Neural cell (in vitro differentiated cells): ENCODE data around the gene GRAP2. TPM values are rescaled to one million over a fixed set of nuclear protein-coding genes. Genes with fewer than 3 reads are reported as not detected.
A peak's percentile ranks its signal among the peaks of the same experiment; 100 is the strongest.

Experiments
- H2AFZ ChIP-seq: fragments of 200-600, 300-800 bp; sonication (generic), shearing (Covaris generic); 2 replicates; pipeline ENCODE4 v1.6.0; 2014; ENCODE audit warnings: low read depth, mild to moderate bottlenecking, antibody characterized with exemption, low read length, moderate library complexity
- H3F3A ChIP-seq: fragments of 200-600 bp; shearing (Covaris generic); 2 replicates; pipeline ENCODE4 v1.6.1; 2016; ENCODE audit warnings: mild to moderate bottlenecking, moderate library complexity, mixed read lengths, antibody characterized with exemption, low read length; ENCODE audit not compliant: insufficient read depth, poor library complexity, severe bottlenecking
- H3K27ac ChIP-seq: fragments of 200-600, 300-800 bp; sonication (generic), shearing (Covaris generic); 2 replicates; pipeline ENCODE4 v1.5.1; 2014; ENCODE audit warnings: mild to moderate bottlenecking, low read length, moderate library complexity
- H3K27me3 ChIP-seq: fragments of 300-800, 200-600 bp; sonication (generic), shearing (Covaris generic); 2 replicates; pipeline ENCODE4 v1.6.0; 2014; ENCODE audit warnings: mild to moderate bottlenecking, low read depth, low read length, moderate library complexity; ENCODE audit not compliant: insufficient read depth
- H3K36me3 ChIP-seq: fragments of 300-800, 200-600 bp; sonication (generic), shearing (Covaris generic); 2 replicates; pipeline ENCODE4 v1.5.1; 2014; ENCODE audit warnings: mild to moderate bottlenecking, antibody characterized with exemption, low read length, moderate library complexity; ENCODE audit not compliant: insufficient read depth
- H3K4me2 ChIP-seq: fragments of 300-800, 200-600 bp; sonication (generic), shearing (Covaris generic); 2 replicates; pipeline ENCODE4 v1.6.0; 2014; ENCODE audit warnings: mild to moderate bottlenecking, low read length
- H3K4me3 ChIP-seq: fragments of 300-800, 200-600 bp; sonication (generic), shearing (Covaris generic); 2 replicates; pipeline ENCODE4 v1.5.1; 2014; ENCODE audit warnings: mild to moderate bottlenecking, low read length, moderate library complexity
- H3K79me2 ChIP-seq: fragments of 200-600 bp; shearing (Covaris generic); replicated peaks from 2 replicates; pipeline ENCODE4 v1.6.0; 2014; ENCODE audit warnings: mild to moderate bottlenecking, low read length, moderate library complexity; ENCODE audit not compliant: insufficient read depth
- H3K9ac ChIP-seq: fragments of 300-800, 200-600 bp; sonication (generic), shearing (Covaris generic); 2 replicates; pipeline ENCODE4 v1.6.1; 2016; ENCODE audit warnings: mild to moderate bottlenecking, low read length, mixed read lengths
- H3K9me2 ChIP-seq: fragments of 200-600 bp; shearing (Covaris generic); 2 replicates; pipeline ENCODE4 v1.6.1; 2016; ENCODE audit warnings: mild to moderate bottlenecking, low read length, mixed read lengths; ENCODE audit not compliant: insufficient read depth
- H3K9me3 ChIP-seq: fragments of 200-600, 300-800 bp; sonication (generic), shearing (Covaris generic); 2 replicates; pipeline ENCODE4 v1.6.1; 2016; ENCODE audit warnings: mild to moderate bottlenecking, mixed run types, low read length, moderate library complexity, mixed read lengths
- H4K20me1 ChIP-seq: fragments of 200-600 bp; shearing (Covaris generic); 2 replicates; pipeline ENCODE4 v1.6.1; 2016; ENCODE audit warnings: mild to moderate bottlenecking, mixed run types; ENCODE audit not compliant: insufficient read depth
- CTCF ChIP-seq: fragments of 450-650 bp; IDR thresholded peaks from 2 replicates; pipeline ENCODE4 v1.5.1; 2014; ENCODE audit warnings: antibody characterized with exemption, mild to moderate bottlenecking, moderate library complexity; ENCODE audit not compliant: poor library complexity, severe bottlenecking
- EP300 ChIP-seq: fragments of 450-650 bp; conservative IDR thresholded peaks from 2 replicates; pipeline ENCODE4 v1.6.1; 2014; ENCODE audit warnings: antibody characterized with exemption, mild to moderate bottlenecking, moderate library complexity; ENCODE audit not compliant: poor library complexity, severe bottlenecking
- EZH2 ChIP-seq: fragments of 200-600, 300-800 bp; shearing (Covaris generic), sonication (generic); IDR thresholded peaks from 2 replicates; pipeline ENCODE4 v1.6.1; 2014; ENCODE audit warnings: antibody characterized with exemption, low read length, borderline replicate concordance, mild to moderate bottlenecking; ENCODE audit not compliant: insufficient read depth, poor library complexity, severe bottlenecking
- MXI1 ChIP-seq: fragments of 450-650 bp; conservative IDR thresholded peaks from 2 replicates; pipeline ENCODE4 v1.6.1; 2014; ENCODE audit warnings: antibody characterized with exemption, mild to moderate bottlenecking; ENCODE audit not compliant: poor library complexity, severe bottlenecking
- POLR2AphosphoS5 ChIP-seq: IDR thresholded peaks from 2 replicates; pipeline ENCODE4 v1.6.1; 2012
- RAD21 ChIP-seq: fragments of 450-650 bp; conservative IDR thresholded peaks from 2 replicates; pipeline ENCODE4 v1.6.1; 2014; ENCODE audit warnings: antibody characterized with exemption, mild to moderate bottlenecking, moderate library complexity
- REST ChIP-seq: IDR thresholded peaks from 2 replicates; pipeline ENCODE4 v1.6.1; 2012; ENCODE audit warnings: borderline replicate concordance
- SMC3 ChIP-seq: fragments of 450-650 bp; conservative IDR thresholded peaks from 2 replicates; pipeline ENCODE4 v1.6.1; 2014; ENCODE audit warnings: antibody characterized with exemption, mild to moderate bottlenecking, moderate library complexity; ENCODE audit not compliant: poor library complexity
- TAF1 ChIP-seq: IDR thresholded peaks from 2 replicates; pipeline ENCODE4 v1.6.1; 2012; ENCODE audit warnings: low read depth
- polyA plus RNA-seq: library from polyadenylated mRNA; depleted of rRNA; stranded (reverse); fragments of >200 nt; gene quantifications from 2 replicates; pipeline ENCODE4 v1.2.3, GENCODE V29; 2014

The GRAP2 gene
- polyA plus RNA-seq, 1 donor from 2014 or later = 0.30 TPM

- Histone ChIP-seq H3K27ac (no peak overlapping the region), H3K36me3 (no peaks in the 10 kb centered on the region), H3K4me2 (no peak overlapping the region), H3K9me3 (no peaks in the 10 kb centered on the region), H3F3A (no peaks in the 10 kb centered on the region), H3K79me2 (no peaks in the 10 kb centered on the region), H3K4me3 (no peak overlapping the region), H2AFZ (no peak overlapping the region), H3K27me3 (no peaks in the 10 kb centered on the region), H3K9me2 (no peaks in the 10 kb centered on the region), H4K20me1 (no peaks in the 10 kb centered on the region), H3K9ac (no peak overlapping the region)
- TF ChIP-seq CTCF (no peak), POLR2AphosphoS5 (no peak)
Measured at GRCh38 chr22:39942439-39943230, 41.8 kb downstream of the GRAP2 start.

- no peaks in the 10 kb centered on the region for H3K9me2 ChIP-seq
- no peaks in the 10 kb centered on the region for H3K36me3 ChIP-seq
- H2AFZ ChIP-seq = no peak overlapping the region
- no peaks in the 10 kb centered on the region for H3F3A ChIP-seq
- H3K27ac ChIP-seq = no peak overlapping the region
- H3K9me3 ChIP-seq = no peaks in the 10 kb centered on the region
- H3K79me2 ChIP-seq = no peaks in the 10 kb centered on the region
- TF ChIP-seq CTCF = peak; percentile 29
- TF ChIP-seq EP300 = no peak
- H4K20me1 ChIP-seq = no peaks in the 10 kb centered on the region
- no peak overlapping the region for H3K9ac ChIP-seq
- H3K4me2 ChIP-seq = no peak overlapping the region
- no peak overlapping the region for H3K4me3 ChIP-seq
- no peaks in the 10 kb centered on the region for H3K27me3 ChIP-seq
Measured at GRCh38 chr22:39943337-39943736, 42.5 kb downstream of the GRAP2 start.

GRCh38 chr22:39943953-39944872 lies 43.3 kb downstream of the GRAP2 start:
- Histone ChIP-seq H3K79me2 (no peaks in the 10 kb centered on the region), H3K4me2 (no peak overlapping the region), H3K27ac (no peak overlapping the region), H3K27me3 (no peaks in the 10 kb centered on the region), H3F3A (no peaks in the 10 kb centered on the region), H2AFZ (no peak overlapping the region), H3K9me2 (no peaks in the 10 kb centered on the region), H3K4me3 (no peak overlapping the region), H3K9me3 (no peaks in the 10 kb centered on the region), H3K36me3 (no peaks in the 10 kb centered on the region), H3K9ac (no peak overlapping the region), H4K20me1 (no peaks in the 10 kb centered on the region)
- TF ChIP-seq SMC3 (no peak), EP300 (no peak), POLR2AphosphoS5 (no peak), REST (no peak), CTCF (no peak), MXI1 (no peak), TAF1 (no peak), RAD21 (no peak), EZH2 (no peak)
